Smooth muscle cell (in vitro differentiated cells): Measurements from ENCODE around the gene BLTP3B. TPM values are rescaled to one million over a fixed set of nuclear protein-coding genes. Genes with fewer than 3 reads are reported as not detected.
A peak's percentile ranks its signal among the peaks of the same experiment; 100 is the strongest.

ENCODE experiments used
- DNase-seq: peaks from one replicate; lab custom pipeline; 2025; ENCODE audit not compliant: unreplicated experiment; lab: John Stamatoyannopoulos, UW
- H2AFZ ChIP-seq: fragments of 200-600 bp; sonication (generic); 2 replicates; pipeline ENCODE4 v1.6.0; 2016; ENCODE audit warnings: antibody characterized with exemption, low read depth, mild to moderate bottlenecking
- H3F3A ChIP-seq: fragments of 200-600 bp; sonication (generic); 2 replicates; pipeline ENCODE4 v1.6.0; 2017; ENCODE audit warnings: antibody characterized with exemption, low read depth
- H3K27ac ChIP-seq: fragments of 200-600 bp; sonication (generic); 2 replicates; pipeline ENCODE4 v1.5.1; 2016; ENCODE audit warnings: low read depth, mild to moderate bottlenecking
- H3K27me3 ChIP-seq: fragments of 200-600 bp; sonication (generic); 2 replicates; pipeline ENCODE4 v1.6.1; 2016; ENCODE audit warnings: low read depth, mild to moderate bottlenecking
- H3K36me3 ChIP-seq: fragments of 200-600 bp; sonication (generic); 2 replicates; pipeline ENCODE4 v1.5.1; 2016; ENCODE audit warnings: low read depth
- H3K4me1 ChIP-seq: fragments of 200-600 bp; sonication (generic); 2 replicates; pipeline ENCODE4 v1.5.1; 2016; ENCODE audit warnings: low read depth
- H3K4me2 ChIP-seq: fragments of 200-600 bp; sonication (generic); 2 replicates; pipeline ENCODE4 v1.6.0; 2016; ENCODE audit warnings: mild to moderate bottlenecking
- H3K4me3 ChIP-seq: fragments of 200-600 bp; sonication (generic); 2 replicates; pipeline ENCODE4 v1.5.1; 2016; ENCODE audit warnings: mild to moderate bottlenecking
- H3K79me2 ChIP-seq: fragments of 200-600 bp; sonication (generic); 2 replicates; pipeline ENCODE4 v1.6.0; 2016; ENCODE audit warnings: low read depth, mild to moderate bottlenecking
- H3K9ac ChIP-seq: fragments of 200-600 bp; sonication (generic); 2 replicates; pipeline ENCODE4 v1.6.0; 2016; ENCODE audit warnings: low read depth
- H3K9me3 ChIP-seq: fragments of 200-600 bp; sonication (generic); replicated peaks from 2 replicates; pipeline ENCODE4 v1.5.1; 2016; ENCODE audit warnings: low read depth
- H4K20me1 ChIP-seq: fragments of 200-600 bp; sonication (generic); 2 replicates; pipeline ENCODE4 v1.6.0; 2016; ENCODE audit warnings: low read depth
- WGBS: methylation state at CpG from one replicate; pipeline ENCODE4 v1.1.7; 2016; ENCODE audit warnings: low lambda C conversion rate; 5-methylcytosine and 5-hydroxymethylcytosine counted together
- polyA plus RNA-seq: library from polyadenylated mRNA; unstranded; fragments of >200 nt; fragmentation: Nextera tagmentation; extraction: Ambion mirVana; gene quantifications from 2 replicates; pipeline ENCODE4 v1.2.1, GENCODE V29; 2016
- total RNA-seq: library from RNA; depleted of rRNA; stranded (reverse); fragments of >200 nt; gene quantifications from 2 replicates; pipeline ENCODE4 v1.2.3, GENCODE V29; 2014
- TF ChIP-seq, protein P1 (sequence below): fragments of 200-600 bp; sonication (generic); IDR thresholded peaks from 2 replicates; pipeline ENCODE4 v1.5.1; 2017; ENCODE audit warnings: borderline replicate concordance, mild to moderate bottlenecking, antibody characterized with exemption; ENCODE audit not compliant: insufficient read depth, poor library complexity, severe bottlenecking

Gene BLTP3B
- total and polyA plus RNA-seq, 2 experiments from 2014 or later: 8.5 to 34.0 TPM

DNA sequence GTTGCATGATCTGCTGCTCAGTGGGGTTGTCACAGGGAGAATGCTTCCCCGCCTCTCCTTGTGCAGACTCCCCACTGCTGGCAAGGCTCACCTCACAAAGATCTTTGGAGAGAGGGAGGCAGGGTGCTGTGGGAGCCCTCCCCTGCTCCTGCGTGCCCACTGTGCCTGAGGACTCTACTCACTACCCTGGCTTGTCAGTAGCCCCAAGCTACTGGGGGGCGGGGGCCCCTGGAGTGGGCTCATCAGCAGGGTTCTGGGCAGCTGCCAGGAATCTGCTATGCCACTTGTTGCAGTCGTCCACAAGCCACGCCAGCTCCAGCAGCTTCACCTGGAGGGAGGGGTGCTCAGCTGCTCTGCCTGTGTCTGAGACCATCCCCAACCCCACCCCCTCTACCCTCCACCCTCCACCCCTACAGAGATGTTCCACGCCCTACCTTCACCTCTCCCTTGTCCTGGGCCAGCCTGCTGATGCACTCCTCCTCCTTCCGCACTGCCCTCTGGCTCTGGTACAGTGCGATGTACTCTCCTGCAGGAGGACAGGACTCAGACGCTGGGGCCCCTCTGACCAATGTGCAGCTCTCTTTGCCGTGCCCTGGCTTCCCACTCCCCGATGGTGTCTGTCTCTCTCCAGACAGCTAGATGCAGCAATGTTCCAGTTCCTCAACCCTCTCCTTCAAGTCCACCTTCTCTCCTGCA, 14.2 kb upstream of the BLTP3B start:
- Histone ChIP-seq H3F3A (no peaks in the 10 kb centered on the region), H3K4me3 (no peak overlapping the region), H3K4me2 (no peak overlapping the region), H3K27ac (no peak overlapping the region), H3K27me3 (no peaks in the 10 kb centered on the region), H3K36me3 (no peaks in the 10 kb centered on the region), H3K9ac (no peak overlapping the region), H2AFZ (no peak overlapping the region), H3K9me3 (no peaks in the 10 kb centered on the region), H4K20me1 (no peaks in the 10 kb centered on the region), H3K4me1 (no peaks in the 10 kb centered on the region), H3K79me2 (no peaks in the 10 kb centered on the region)
- TF ChIP-seq, protein P1, sequence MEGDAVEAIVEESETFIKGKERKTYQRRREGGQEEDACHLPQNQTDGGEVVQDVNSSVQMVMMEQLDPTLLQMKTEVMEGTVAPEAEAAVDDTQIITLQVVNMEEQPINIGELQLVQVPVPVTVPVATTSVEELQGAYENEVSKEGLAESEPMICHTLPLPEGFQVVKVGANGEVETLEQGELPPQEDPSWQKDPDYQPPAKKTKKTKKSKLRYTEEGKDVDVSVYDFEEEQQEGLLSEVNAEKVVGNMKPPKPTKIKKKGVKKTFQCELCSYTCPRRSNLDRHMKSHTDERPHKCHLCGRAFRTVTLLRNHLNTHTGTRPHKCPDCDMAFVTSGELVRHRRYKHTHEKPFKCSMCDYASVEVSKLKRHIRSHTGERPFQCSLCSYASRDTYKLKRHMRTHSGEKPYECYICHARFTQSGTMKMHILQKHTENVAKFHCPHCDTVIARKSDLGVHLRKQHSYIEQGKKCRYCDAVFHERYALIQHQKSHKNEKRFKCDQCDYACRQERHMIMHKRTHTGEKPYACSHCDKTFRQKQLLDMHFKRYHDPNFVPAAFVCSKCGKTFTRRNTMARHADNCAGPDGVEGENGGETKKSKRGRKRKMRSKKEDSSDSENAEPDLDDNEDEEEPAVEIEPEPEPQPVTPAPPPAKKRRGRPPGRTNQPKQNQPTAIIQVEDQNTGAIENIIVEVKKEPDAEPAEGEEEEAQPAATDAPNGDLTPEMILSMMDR: no peak
- DNase-seq: no peak
- WGBS: 81% methylated on average over 11 of the region's 11 CpGs

DNA sequence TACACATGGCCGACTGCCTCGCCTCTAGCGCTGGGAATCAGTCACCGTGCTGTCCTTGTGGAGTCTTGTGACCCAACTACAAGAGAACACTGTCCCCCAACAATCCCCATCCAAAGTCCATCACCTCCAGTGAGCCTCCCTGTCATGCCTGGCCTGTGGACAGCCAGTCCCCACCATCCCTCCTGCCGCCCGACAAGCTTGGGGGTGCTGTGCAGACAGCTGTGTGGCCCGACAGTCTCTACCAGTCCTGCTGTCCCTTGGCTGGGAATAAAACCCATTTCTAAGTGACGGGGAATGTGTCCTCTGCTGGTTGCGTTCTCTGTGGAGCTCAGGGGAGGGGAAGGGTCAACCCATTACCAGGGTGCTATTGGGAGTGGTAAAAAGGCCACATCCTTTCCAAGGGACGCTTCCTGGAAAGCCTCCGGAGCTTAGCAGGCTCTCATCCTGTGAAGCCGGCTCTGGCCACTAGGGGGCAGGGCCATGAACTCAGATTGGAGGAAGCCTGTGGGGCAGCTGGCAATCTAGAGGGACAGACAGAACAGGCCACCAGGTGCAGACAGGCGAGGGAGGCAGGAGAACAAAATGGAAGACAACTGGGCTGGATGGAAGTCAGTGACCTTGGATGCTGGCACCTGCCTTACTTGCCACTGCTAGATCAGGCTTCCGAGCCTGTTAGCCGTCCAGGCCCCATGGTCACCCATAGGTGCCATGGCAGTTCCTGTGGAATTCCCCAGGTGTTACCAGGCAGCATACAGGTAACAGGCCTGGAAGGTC, 12.0 kb upstream of the BLTP3B start:
- H3K4me2 ChIP-seq: no peak overlapping the region
- H3K4me3 ChIP-seq: no peak overlapping the region
- no peaks in the 10 kb centered on the region for H3K4me1 ChIP-seq
- H3K27ac ChIP-seq: no peak overlapping the region
- H3K36me3 ChIP-seq: no peaks in the 10 kb centered on the region
- H3K79me2 ChIP-seq: no peaks in the 10 kb centered on the region
- no peak overlapping the region for H2AFZ ChIP-seq
- no peaks in the 10 kb centered on the region for H3F3A ChIP-seq
- TF ChIP-seq, protein P1: peak; percentile 80
- H3K9ac ChIP-seq: no peak overlapping the region
- H4K20me1 ChIP-seq: no peaks in the 10 kb centered on the region
- peak; percentile 16 for DNase-seq
- no peaks in the 10 kb centered on the region for H3K9me3 ChIP-seq
- 65% methylated on average over 15 of the region's 15 CpGs for WGBS
- H3K27me3 ChIP-seq: no peaks in the 10 kb centered on the region

- H3K4me3 ChIP-seq: no peak overlapping the region
- H2AFZ ChIP-seq: no peak overlapping the region
- 93% methylated on average over 10 of the region's 10 CpGs for whole genome bisulfite sequencing
- H4K20me1 ChIP-seq: no peaks in the 10 kb centered on the region
- DNase-seq: no peak
- TF ChIP-seq, protein P1: no peak
- H3K9ac ChIP-seq: no peak overlapping the region
- no peaks in the 10 kb centered on the region for H3F3A ChIP-seq
- H3K27ac ChIP-seq: no peak overlapping the region
- H3K36me3 ChIP-seq: no peaks in the 10 kb centered on the region
- H3K9me3 ChIP-seq: no peaks in the 10 kb centered on the region
- H3K27me3 ChIP-seq: no peaks in the 10 kb centered on the region
- no peaks in the 10 kb centered on the region for H3K79me2 ChIP-seq
- H3K4me2 ChIP-seq: no peak overlapping the region
- no peaks in the 10 kb centered on the region for H3K4me1 ChIP-seq
Measured at GRCh38 chr12:100153131-100153530, 10.5 kb upstream of the BLTP3B start.
